Measurements from ENCODE around the gene GP9.

The GP9 gene

DNA sequence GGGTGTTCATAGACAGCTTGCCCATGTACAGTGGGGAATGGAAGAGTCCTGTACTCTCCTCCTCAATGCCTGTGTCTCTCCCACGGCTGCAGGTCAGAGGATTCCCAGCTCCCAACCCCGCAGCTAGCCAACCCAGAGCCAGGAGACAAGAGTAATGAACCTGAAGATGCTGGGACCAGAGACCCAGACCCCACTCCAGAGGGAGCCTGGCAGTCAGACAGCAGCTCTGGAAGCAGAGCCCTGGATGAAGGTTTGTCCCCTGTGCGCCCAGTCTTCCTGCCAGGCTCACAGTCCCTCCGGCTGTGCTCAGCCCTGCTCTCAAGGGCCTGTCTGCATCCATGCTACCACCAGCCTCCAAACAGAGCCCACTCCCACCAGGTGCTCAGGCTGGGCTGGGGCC is 30.0 kb upstream of the GP9 start:
- DNase-seq: no peak

DNA sequence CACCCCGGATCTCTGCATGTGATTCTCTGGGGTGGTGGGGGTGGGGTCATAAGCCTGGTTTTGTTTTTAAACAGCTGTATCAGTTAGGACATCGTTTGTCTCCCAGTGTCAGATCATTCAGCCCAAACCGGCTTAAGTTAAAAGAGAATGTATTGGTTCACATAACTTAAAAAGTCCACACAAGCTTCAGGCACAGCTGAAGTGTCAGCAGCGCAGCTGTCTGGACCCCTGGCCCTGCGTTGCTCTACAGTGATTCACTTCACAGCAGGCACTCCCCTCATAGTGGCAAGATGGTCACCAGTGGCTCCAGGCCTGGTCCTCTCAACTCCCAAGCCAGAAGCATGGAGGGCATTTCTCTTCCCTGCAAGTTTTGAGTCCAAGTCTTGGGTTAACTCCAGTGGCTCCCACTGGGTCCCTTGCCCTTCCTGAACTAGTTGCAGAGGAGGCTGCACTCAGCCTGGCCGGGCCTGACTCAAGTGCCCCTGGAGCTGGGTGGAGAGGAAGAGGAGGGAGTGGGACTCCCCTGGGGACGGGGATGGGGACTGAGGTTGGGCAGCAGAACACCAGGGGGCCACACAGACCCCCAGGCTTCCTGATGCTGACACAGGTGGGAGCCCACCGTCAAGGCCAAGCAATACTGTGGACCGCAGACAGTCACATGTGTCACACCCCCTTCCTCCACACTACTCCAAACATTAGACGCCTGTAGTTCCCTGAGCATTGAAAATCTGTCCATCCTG is 28.9 kb upstream of the GP9 start:
- no peak for DNase-seq

DNA sequence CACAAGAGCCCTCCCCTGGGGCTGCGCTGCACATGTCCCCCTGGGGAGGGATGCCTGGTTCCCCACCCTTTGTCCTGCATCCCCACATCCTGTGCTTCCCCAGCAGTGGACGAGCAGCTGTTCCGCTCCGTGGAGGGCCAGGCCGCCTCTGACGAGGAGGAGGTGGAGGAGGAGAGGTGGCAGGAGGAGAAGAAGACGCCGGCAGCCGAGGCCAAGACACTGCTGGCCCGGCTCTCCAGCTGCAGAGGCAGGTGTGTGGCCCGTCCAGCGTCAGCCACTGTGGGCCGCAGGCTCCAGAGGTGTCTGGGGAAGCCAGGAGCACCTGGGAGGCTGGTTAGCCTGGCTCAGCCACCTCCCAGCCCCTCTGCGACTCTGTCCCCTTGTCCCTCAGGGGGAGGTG is 27.9 kb upstream of the GP9 start:
- DNase-seq: no peak

DNA sequence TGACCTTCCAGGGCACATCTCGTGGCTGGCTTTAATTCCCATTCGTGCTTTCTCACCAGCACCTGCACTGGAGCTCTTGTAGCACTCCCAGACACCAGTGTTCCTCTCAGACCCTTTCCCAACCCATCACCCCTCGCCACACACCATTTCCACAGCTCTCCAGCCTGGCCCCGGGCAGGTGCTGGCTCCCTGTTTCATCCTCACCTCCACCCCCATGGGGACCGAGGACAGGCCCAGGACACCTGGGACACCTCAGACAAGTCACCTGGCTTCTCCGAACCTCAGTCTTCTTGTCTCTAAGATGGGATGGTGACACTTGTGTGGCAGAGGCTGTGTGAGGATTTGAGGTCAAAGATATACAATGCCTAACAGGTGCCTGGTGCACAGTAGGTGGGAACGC is 27.4 kb upstream of the GP9 start:
- no peak for DNase-seq

DNA sequence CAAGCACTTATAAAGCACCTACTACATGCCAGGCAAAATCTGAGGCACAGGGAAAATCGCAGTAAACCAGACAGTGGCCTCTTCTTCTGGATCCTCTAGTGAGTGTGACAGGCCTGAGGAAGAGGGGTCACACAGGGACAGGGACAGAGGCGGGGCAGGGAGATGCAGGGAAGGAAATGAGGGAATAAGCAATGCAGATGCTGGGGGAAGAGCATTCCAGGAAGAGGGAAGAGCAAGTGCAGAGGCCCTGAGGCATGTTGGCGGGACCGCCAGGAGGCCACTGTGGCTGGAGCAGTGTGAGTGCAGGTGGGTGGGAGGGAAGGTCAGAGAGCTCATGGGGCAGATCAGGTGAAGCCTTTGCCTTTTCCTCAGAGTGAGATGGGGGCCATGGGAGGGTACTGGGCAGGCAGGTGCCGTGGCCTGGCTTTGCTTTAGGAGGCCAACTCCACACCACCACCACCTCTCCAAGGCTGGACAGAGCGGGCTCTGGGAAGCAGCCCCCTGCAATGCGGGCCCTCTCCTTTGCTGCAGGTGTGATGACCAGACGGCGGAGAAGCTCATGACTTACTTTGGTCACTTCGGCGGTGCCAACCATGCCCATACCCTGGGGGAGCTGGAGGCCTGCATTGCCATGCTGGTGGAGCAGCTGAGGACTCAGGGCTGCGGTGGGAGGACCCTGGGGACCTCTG is 26.8 kb upstream of the GP9 start:
- no peak for DNase-seq

DNA sequence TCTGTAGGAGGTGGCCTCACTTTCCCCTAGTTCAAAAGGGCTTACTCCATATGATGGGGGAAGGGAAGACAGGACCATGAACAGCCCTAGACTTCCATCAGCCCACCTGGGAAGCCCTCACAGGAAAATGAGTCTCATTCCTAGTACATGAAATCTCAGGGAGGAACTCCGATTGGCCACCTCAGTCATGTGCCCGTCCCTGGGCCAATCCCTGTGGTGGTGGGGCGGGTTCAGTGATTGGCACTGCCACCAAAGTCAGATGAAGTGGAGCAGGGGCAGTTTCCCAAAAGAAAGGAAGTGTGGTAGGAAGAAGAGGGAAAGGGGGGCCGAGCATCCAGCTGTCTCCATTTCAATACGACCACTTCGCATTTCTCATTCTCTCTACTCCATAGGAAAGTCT is 25.9 kb upstream of the GP9 start:
- no peak for DNase-seq

DNA sequence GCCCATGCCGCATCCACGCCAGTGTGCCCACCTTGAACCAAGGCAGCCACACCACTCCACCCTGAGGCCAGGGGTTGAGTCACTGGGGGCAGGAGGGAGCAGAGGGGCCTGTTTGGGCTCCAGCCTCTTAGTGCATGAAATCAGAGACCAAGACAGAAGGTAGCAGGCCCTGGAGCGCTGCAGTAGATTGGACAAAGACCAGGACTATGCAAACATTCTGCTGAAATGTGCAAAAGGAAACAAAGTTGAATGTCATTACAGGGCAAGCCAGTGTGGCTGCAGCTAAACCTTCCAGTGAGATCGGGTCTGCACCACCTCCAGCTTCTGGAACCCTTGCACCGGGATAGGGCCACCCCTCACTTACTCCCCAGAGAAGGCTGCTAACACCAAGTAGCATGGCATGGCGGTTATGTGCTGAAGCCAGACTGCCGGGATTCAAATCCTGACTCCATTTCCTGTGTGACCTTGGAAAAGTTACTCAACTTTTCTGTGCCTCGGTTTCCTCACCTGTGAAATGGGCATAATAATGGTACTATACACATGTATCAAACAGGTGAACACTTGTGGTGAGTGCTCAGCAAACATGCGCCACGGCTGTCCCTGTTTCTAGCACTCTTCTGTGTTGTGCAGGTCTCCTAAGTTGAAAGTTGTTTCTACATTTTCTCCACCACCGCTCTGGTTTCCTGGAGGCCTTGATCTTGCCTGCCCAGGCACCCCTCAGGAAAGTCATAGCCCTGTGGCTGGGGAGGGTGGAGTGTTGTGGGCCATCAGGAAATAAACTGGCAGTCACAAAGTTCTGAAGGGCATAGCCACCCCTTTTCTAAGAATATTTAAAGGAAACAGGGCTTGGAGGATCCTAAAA is 25.0 kb upstream of the GP9 start:
- DNase-seq: no peak

DNA sequence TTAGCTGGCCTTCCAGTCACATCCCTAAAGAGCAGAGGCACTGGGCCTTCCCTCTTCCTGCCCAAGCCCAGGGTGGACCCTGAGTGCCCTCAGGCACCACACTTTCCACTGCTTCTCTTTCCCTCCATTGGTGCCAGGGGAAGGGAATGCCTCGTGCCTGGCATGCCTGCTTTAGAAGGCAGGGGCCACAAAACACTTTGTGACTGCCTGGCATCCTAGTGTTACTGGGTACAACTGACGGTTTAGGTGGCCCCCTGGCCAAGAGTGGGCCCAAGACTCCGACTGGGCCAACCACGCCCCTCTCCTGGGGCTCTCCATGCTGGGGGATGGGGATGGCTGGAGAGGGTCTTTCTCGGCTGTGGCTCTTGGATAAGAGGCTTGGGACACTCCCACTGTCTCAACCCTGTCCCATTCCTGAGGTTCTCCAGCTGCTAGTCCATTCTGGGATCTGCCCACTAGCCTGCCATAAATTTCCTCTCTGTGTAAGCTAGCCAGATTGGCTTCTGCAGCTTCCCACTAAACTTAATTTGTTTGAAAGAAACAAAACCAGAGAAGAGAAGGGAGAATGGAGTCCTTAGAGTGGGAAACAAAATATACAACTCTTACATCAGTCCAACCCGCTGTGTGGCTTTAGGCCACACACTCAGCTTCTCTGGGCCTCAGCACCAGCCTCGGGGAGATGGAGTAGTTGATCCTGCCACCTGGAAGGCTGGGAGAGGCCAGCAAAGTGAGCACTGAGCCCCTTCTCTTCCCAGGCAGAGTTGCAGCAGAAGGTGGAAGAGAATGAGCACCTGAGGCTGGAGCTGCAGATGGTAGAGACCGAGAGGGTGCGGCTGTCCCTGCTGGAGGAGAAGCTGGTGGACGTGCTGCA is 24.1 kb upstream of the GP9 start:
- DNase-seq: no peak

DNA sequence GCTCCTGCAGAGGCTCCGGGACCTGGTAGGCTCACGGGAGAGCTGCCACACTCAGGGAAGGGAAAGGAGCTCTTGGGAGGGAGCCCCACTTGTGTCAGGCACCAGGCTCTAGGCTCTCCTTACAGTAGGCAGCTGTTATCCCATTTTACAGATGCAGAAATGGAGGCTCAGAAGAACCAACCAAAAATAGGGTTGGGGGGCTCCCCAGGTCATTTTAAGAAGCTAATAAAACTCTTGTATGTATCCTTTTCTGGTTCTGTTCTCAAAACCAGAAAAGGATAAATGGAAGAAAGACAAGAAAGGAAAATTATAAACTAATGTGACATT is 23.5 kb upstream of the GP9 start:
- no peak for DNase-seq

DNA sequence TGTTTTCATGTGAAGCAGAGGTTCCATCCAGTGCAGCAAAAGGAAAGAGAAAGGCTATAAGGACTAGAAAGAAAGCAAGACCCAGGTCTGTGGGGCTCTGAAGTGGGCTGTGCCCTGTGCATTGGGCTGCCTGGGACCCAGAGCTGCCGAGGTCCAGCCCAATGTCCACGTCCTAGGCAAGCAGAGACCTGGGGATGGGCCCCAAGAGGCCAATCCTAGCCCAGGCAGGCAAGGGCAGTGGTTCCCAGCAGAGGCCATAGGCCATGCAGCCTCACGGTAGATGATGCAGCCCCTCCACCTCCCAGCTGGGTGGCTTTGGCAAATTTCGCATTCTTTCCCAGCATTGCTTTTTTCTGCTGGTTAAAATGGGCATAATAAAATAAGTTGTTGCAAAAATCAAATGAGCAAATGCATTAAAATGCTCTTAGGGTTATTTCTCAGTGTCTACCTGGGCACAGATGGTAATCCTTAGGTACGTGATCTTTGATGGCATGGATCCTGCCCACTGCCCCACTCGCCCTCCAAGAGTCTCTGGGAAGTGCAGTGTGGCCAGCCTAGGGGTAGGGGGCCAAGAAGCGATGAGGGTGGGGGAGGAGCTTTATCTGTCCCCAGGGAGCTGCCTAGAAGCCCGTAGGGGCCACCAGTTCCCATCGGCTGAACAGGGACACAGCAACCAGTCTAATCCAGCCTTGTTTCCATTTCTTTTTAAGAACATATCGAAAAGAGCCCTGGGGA is 22.3 kb upstream of the GP9 start:
- DNase-seq: no peak

DNA sequence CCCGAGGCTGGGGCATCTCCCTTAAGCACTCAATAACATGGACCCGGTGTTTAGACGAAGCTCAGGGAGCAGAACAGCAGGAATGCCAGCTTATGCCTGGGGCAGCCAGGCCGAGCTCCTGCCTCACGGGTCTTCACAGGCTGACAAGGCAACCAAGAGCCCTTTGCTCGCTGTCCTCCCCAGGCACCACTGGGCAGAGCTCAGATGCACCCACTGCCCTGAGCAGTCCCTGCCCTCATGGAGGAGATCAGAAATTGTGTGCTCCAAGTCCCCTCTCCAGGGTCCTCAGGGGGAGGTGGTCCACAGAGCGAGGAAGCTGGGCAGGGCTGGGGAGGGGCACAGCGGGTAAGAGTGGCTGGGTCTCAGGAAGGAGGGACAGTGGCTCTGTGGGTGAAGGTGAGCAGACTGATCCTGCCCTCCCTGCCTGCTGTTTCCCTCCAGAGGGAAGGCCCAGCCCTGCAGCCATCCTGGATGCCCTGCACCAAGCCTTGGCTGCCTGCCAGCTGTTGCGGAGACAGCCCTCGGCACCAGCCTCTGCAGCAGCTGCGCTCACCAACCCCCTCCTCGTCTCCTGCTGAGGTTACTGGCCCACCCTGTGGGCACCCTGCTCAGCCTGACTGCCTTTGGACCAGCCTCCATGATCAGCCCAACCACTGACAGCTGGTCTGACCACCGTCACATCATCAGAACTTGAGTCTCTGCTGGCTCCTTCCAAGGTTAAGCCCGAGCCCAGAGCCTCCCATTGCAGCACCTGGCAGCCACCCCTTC is 21.1 kb upstream of the GP9 start:
- peak; percentile 44 for DNase-seq

DNA sequence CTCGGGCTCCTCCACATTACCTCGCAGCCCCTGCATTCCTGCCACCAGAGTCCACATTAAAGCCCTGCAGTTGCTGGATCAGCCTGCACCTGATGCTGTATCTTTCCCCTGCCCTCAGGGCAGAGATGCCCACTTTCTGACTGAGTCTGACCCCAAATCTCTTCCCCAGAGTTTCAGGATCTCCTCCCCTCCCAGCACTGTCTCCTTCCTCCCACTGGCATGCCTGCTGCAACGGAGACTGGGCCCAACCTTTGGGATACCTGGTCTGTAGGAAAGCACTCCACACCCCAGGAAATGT is 20.6 kb upstream of the GP9 start:
- DNase-seq: no peak

DNA sequence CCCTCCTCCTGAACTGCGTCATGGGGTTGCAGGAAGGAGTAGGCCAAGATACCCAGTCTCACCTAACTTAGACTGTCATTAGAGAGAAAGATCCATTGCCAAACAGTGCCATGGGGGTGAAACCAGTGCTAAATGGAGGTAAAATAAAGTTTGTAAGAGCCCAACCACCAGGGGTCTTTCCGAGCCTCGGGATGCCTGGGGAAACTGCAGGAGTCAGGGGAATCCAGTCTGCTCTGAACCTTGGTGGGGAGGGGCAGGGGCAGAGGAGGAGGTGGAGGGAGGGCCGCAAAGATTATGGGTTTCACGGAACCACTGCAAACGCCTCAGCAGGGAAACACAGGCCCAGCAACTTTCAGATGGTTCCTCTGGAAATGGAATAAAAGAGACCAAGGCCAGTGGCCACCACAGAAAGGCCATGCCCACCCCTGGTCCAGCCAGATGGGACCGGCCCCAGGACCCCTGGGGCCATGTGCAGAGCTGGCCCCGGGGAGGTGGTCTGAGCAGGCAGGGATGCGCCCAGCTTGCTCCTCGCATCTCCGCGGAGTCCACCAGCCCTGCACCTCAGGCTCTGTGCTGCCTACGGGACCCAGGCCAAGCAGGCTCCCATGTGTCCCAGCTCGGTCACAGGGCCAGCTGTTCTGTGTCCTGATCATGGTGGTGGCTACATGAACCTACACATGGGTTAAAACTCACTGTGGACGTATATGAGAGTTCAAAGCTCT is 19.8 kb upstream of the GP9 start:
- no peak for DNase-seq

DNA sequence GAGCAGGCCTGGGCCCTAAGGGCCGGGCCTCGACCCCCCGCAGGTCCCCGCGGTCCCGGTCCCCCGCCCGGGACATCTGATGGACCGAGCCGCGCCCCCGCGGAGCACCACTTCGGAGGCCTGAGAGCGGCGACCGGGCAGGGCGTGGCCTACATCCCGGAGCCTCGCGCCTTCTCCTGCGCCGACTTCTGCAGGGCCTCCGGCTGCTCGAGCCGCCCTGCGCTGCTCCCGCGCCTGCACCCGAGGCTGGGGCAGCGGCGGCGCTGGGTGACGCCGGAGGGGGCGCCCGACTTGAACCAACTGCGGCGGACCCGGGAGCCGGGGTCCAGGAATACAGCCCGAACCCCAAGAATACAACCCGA is 14.9 kb upstream of the GP9 start:
- DNase-seq: peak; percentile 58

DNA sequence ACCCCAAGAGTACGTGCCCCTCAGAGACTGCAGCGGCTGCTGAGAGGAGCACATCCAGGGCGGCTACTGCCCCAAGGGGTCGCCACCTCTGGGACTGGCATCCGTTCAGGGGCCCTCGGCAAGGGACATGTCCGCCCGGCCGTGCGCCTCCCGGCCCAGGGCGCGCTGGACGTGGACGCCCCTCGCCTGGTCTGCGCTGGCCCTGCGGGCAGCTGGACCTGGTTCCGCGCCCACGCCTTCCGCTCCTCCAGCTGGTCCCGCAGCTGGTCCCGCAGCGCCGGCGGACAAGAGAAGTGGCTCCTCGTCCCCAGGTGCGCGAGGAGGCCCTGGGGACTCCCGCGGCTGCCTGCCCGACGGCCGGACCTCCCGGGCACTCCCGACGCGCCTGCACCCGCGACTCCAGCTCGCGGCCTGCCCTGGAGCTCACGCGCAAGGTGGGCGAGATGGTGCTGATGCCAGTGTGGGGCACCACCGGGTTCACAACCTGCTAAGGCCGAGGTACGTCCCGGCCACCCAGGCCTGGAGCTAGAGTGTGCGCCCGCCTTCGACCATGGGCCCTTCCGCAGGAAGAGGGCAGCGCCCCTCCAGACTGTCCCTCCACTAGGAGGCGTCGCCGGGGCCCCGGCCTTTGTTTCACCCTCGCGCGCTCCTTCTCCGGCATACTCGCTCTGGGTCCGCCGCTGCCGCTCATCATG is 14.4 kb upstream of the GP9 start:
- DNase-seq: peak; percentile 14

DNA sequence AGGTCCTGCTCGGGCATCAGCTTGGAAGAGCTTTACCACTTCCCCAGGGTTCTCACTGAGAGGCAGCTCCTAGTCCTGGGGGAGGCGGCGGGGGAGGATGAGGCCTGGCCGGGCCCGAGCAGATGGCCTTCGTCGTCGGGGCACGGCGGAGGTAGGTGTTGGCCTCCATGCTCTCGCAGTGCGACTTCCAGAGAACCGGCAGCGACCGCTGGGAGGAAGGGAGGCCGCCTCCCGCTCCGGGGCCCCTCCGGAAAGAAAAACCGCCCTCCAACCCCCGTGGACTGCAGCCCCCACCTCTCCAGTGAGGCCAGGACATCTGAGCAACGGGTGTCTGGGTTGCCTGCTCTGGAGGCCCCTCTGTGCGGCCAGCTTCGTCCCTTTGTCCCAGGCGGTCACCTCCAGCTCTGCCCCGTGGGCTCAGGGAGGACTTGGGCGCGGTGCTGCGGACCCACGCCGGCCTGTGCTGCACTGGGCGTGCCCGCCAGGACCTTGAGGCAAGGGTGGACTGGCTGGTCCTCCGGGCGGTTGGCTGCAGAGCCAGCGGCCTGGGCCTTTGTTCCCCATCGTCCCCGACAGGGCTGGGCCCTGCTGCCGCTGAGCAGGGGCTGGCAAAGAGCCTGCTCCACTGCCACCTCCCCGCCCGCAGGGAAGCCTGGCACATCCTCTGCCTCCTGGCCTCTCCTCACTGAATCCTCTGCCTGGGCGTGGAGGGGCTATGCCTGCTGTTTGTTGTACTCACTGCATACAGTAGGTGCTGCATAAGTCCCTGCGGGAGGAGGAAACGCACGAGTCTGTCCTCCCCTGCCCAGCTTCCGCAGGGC is 13.6 kb upstream of the GP9 start:
- no peak for DNase-seq

DNA sequence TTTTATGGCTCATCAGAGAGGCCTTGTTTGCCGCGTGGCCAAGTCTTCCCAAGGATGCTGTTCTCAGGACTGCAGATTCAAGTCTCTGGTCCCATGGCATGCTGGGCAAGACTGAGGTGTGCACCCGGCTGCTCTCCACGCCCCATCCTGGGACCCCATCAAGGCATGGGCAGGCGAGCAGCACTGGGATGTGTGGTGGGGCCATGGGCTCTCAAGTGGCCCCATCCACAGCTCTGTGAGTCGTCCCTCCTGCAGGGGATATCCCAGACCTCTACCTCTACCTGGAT is 13.1 kb upstream of the GP9 start:
- DNase-seq: no peak

DNA sequence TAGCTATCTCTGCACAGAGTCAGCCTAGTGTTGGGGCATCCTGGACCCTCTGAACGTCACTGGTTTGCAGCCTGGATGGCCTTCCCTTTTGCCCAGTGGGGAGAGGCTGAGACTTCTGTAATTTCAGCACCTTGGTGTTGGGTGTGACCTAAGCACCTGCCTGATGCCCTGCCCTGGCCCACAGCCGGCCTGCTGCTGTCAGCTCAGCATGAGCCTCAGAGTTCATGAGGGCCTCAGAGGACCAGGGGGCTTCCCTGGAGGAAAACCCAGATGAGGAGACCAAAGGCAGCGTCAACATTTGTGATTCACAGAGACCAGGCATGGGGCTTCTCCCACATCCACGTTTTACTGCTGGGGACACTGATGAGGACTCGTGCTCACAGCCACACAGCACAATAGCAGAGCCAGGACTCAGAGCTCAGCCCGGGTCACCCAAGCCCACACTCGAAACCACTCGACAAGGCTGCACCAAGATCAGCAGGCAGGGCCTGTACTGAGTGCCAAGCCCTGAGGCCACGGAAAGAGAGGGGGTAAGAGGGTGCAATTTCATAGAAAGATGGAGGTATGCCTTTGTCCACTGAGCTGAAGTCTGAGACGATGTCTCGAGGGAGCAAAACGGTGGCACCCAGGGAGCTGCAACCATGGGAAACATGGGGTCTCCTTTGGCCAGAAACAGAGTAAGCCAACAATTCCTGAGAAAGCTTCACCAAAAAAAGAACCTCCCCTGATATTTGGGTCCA is 9.9 kb upstream of the GP9 start:
- DNase-seq: no peak

DNA sequence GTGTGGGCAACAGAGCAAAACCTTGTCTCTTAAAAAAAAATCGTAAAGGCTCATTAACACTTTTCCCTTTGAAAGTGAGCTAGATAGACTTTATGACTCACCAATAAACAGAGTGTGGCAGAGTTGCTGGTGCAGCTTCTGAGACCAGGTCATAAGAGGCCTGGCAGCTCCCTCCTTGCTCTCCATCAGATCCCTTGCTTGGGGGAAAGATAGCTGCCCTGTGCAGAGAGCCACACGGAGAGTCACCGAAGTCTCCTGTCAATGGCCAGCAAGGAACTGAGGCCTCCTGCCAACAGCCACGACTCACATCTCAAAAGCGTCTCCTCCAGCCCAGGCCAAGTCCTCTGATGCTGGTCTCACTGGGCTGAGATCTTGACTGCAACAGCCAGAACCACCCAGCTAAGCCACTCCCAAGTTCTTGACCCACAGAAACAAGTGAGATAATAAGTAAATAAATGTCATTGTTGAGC is 8.7 kb upstream of the GP9 start:
- no peak for DNase-seq
